NT2/D1 (cell line): ENCODE measurements around the gene TEC.

Source experiments
- SUZ12 ChIP-seq: IDR thresholded peaks from 2 replicates; pipeline ENCODE4 v1.6.1; 2011; ENCODE audit not compliant: insufficient read length, insufficient read depth; ENCODE audit errors: extremely low read depth
- ZNF274 ChIP-seq: IDR thresholded peaks from 2 replicates; pipeline ENCODE4 v1.6.1; 2011; ENCODE audit warnings: mild to moderate bottlenecking, low read depth, low read length

DNA sequence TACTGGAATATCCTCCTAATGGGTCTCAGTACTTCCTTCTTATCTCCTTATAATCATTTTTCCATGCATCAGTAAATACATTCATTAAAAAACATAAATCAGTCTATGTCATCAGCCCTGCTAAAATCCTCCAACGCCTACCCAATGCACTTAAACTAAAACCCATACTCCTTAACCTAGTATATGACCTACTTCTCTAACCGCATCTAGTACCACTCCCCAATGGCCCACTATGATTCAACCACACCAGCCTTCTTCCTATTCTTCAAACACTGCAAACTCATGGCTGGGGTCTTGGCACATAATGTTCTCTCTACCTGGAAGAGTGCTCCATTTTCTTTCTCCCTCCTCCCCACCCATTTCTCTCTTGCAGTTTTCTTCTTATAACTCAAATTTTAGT is 18.7 kb downstream of the TEC start:
- TF ChIP-seq SUZ12 (no peak), ZNF274 (no peak)
